HG03175 (cell line): ENCODE measurements around the gene PMPCA.
"Not testable (repeated sequence)": the region's sequence is repeated elsewhere in the genome, so short reads cannot be mapped to it uniquely, and the experiment has no call there.

Experiments used
- ATAC-seq: cut with Tn5 transposase; IDR thresholded peaks from one replicate; pipeline ENCODE4 v1.9.1; 2021; ENCODE audit warnings: mild to moderate bottlenecking, moderate library complexity; ENCODE audit not compliant: unreplicated experiment

Gene PMPCA

DNA sequence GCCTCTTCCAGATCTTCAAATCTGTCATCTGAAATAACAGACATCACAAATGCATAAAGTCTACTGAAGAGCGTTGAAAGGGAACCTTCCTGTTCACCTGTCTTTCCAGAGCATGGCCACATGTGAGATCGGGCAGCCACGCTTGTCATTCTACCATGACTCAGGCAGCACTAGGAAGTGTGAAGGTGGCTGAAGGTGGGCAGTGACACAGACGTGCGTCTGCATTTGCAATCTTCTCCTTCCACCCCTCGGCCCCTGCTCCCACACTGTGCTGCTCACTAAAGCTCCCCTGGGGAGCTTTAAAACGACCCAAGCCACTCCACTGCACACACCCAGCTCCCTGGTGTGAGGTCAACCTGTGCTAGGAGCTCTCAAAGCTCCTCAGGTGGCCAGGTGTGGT lies 2.5 kb upstream of the PMPCA start:
- ATAC-seq: no peak

DNA sequence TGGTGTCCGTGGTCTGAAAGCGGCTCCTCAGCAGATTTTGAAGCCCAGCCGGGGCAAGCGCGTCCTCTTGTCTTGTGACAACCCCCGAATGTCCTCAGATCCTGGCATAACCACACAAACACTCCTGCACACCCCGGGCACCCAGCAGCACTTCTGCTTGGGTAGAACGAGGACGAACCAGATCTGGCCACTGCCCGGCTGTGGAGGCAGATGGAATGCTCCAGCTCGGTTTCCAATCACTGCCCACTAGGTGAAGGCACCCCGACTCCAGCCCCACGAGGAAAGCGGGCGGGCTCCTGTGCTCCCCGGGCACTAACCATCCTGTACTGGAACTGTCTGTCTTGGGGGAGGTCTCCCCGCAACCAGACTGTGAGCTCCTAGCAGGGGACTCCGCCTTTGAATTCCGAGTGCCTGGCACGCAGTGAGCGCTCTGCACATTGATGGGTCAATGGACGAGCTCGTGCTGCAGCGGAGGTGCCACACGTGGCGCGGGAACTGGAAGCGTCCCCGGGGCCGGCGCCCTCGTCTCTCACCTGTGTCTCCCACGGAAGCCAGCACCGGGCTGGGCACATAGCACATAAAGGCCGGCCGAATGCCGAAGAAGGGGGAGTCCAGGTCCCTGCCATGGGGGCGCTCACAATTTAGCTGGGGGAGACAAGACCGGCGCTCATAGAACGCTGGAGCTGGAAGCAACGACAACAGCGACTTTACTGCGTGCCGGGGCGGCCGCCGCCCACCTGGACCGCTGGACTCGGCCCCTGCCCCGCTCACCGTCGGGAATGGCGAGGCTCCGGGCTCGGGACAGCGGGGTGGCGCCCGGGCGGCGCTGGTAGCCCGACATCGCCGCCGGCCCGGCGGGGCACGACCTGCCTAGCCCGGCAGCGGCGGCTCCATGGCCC lies 652 bp upstream of the PMPCA start:
- ATAC-seq: peak; percentile 20

DNA sequence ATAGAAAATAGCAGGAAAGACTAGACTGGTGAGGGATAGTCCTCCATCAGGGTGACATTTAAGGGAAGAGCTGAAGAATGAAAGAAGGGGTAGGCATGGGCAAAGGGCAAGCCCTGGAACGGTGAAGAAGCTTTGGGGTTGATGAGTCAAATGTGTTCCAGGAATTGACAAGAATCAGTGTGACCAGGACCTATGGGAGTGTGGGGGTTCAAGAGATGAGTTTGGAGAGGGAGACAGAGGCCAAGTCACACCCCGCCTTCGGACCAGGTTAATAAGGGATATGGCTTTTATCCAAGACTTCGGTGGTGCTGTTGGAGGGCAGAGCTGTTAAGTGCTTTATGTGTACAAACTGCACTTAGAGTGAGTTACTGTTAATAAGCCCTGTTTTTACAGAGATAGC lies 920 bp downstream of the PMPCA start:
- no peak for ATAC-seq

DNA sequence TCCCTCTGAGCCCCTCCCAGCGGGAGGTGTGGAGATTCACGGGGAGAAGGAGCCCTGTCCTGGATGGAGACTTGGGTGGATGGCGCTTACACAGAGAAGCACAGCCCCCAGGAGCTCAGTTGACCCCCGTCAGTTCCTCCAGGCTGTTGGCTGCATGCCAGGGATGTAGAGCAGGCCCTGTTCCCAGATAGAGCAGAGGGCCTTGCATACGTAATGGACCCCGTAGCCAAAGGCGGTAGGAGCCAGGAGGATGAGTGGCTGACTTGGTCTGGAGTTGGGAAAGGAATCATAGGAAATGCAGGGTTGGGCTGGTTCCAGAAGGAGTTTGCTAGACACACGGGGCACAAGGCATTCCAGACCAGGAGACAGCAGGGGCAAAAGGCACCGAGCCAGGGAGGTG lies 2.5 kb downstream of the PMPCA start:
- ATAC-seq: no peak

DNA sequence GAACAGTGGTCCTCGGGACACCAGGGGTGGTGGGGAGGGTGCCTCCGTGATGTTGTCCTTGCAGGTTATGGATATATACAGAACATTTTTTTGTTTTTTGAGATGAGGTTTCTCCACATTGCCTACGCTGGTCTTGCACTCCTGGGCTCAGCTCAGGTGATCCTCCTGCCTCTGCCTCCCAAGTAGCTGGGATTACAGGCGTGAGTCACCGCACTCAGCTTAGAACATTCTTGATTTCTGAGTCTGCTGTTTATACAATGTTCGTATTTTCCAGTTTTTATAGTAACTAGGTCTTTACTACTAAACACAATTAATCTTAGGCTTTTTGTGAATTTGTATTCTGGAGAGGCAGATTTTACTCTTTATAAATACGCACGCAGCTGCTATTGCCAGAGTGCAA lies 6.0 kb downstream of the PMPCA start:
- ATAC-seq: no peak

DNA sequence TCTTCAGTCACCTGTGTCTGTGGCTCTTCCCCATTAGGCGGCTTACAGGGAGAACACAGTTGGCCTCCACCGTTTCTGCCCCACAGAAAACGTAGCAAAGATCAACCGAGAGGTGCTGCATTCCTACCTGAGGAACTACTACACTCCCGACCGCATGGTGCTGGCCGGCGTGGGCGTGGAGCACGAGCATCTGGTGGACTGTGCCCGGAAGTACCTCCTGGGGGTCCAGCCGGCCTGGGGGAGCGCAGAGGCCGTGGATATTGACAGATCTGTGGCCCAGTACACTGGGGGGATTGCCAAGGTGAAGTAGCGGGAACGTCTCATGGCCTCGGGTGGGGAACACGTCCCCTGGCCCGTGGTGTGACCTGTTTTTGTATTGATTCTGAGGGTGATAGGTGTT lies 6.5 kb downstream of the PMPCA start:
- no peak for ATAC-seq

DNA sequence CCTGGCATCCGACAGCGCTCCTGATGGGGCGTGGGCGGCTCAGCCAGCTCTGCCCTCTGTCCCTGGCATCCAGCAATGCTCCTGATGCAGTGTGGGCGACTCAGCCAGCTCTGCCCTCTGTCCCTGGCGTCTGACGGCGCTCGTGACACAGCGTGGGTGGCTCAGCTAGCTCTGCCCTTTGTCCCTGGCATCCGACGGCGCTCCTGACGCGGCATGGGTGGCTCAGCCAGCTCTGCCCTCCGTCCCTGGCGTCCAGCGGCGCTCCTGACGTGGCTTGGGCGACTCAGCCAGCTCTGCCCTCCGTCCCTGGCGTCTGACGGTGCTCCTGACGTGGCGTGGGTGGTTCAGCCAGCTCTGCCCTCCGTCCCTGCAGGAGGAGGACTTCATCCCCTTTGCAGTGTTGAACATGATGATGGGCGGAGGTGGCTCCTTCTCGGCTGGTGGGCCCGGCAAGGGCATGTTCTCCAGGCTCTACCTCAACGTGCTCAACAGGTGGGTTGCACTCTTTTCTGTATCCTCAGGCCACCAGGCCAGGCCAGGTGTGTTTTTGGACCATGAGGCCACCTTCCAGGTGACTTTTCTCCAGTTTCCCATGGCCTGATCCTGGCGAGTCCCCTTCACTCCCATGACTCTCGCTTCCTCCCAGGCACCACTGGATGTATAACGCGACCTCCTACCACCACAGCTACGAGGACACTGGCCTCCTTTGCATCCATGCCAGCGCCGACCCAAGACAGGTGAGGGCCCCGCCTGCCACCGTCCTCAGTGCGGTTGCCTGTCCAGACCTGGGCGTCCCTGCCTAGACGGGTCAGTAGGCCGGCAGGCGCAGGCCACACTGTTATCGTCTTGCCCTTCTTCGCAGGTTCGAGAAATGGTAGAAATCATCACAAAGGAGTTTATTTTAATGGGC lies 8.0 kb downstream of the PMPCA start:
- ATAC-seq: no peak

DNA sequence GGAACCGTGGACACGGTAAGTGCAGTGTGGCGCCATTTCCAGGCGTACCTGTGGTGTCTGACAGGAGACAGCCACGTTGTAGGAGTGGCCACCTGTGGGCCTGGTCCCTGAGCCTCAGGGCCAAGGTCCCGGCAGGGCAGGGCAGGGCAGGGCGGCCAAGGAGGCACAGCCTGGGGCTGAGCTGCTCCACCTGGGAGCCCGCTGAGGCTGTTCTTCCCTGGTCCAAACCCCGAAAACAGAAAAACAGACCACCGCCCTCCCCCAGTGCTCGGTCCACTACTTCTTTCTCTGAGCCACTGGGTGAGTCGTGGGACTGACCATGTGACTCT lies 8.6 kb downstream of the PMPCA start:
- ATAC-seq: no peak

DNA sequence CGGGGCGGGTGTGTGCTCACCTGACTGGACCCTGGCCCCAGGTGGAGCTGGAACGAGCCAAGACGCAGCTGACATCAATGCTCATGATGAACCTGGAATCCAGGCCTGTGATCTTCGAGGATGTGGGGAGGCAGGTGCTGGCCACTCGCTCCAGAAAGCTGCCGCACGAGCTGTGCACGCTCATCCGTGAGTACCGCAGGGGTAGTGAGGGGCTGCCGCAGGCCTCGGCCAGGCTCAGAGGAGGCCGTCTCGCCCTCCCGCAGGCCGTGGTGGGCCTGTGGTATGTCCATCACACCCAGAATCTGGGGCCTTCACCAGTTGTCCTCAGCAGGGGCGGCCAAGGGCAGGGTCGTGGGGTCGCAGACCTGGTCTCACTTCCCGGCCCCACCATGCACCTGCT lies 11.3 kb downstream of the PMPCA start:
- no peak for ATAC-seq

DNA sequence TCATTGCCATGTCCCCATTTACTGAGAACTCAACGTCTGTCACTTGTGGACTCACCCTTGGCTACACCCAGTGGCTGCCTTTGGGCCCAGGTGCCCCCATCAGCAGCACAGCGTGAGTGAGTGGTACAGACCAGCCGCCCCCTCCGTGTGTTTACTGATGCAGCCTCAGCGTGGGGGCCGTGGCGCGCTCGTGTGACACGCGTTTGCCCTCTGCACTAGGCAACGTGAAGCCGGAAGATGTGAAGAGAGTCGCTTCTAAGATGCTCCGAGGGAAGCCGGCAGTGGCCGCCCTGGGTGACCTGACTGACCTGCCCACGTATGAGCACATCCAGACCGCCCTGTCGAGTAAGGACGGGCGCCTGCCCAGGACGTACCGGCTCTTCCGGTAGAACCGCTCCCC lies 12.4 kb downstream of the PMPCA start:
- no peak for ATAC-seq

DNA sequence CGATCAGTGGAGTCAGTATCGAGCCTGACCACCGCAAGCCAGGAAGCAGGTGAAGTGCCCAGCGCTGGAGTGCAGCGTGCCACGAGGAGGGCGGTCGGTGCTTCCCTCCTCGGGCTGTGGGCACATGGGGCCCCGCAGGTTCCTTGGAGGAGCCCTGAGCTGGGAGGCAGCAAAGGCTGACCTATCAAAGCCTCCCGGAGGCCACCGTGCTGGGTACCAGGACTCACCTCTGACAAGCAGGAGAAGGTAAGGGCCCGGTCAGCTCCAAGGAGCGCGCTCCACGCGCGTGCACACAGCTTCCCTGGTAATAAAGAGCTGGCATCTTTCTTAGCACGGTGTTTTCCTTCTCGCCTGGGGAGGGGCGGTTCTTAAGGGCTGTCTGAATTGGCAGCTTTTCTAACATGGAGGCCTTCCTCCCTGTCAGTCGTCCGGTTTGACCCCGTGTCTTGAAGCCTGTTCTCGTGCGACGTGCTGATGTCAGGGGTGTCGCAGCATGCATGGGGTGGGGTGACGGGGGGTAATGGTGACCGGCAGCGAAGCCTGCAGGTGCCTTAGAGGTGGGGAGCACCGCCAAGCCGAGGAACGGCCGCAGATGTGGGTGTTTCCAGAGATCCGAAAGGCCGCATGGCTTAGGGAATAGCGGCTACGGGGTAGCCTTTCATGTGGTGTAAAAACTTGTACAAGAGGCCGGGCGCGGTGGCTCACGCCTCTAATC lies 13.1 kb downstream of the PMPCA start:
- no peak for ATAC-seq

DNA sequence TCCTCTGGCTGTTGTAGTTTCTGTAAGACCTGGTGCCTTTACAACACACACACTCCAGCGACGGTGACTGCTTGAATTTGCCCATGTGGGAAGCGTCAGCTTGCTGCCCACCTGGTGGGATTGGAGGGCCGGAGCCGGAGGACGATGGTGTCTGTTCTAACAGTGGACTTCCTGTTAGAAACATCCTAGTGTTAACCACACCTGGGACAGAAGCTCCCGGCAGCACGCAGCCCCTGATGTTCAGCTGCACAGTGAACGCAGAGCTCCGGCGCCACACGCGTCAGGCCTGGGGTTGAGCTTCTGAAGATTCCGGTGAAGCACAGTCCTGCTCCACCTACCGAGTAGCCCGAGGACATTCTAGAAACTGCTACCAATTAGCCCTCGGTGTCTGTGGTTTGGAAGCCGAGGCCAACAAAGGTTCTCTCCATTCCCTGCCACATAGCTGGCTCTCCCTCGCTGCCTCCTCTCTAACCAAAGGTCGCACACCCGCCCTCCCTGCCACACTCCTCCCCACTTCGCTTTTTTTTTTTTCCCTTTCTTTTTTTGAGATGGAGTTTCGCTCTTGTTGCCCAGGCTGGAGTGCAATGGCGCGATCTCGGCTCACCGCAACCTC lies 14.4 kb downstream of the PMPCA start:
- no peak for ATAC-seq

DNA sequence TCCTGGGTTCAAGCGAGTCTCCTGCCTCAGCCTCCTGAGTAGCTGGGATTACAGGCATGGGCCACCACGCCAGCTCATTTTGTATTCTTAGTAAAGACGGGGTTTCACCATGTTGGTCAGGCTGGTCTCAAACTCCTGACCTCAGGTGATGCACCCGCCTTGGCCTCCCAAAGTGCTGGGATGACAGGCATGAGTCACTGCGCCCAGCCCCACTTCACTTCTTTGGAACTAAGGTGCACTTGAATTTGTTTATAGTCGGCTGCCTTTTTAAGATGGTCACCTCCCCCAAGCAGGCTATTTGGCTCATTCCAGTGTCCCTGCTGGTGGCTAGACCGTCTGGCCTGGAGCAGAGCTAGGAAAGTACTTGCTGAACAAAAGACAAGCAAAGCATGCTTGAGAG lies 14.9 kb downstream of the PMPCA start:
- not testable (repeated sequence) for ATAC-seq

DNA sequence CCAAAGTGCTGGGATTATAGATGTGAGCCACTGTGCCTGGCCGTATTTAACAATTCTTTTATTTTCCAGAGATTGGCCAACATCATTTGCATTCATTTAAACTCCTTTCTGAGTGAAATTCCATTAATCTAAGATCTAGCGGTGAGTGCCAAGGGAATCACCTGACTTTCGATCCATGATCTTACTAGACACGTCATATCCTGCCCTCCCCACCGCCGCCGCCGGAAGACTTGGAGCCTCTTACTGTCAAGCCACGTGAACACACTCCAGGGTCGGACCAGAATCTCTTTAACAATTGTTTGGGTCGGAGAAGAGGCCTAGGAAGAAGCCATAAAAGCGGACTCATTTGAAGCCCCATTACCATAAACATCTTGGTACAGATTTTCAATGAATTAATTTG lies 16.3 kb downstream of the PMPCA start:
- ATAC-seq: no peak

DNA sequence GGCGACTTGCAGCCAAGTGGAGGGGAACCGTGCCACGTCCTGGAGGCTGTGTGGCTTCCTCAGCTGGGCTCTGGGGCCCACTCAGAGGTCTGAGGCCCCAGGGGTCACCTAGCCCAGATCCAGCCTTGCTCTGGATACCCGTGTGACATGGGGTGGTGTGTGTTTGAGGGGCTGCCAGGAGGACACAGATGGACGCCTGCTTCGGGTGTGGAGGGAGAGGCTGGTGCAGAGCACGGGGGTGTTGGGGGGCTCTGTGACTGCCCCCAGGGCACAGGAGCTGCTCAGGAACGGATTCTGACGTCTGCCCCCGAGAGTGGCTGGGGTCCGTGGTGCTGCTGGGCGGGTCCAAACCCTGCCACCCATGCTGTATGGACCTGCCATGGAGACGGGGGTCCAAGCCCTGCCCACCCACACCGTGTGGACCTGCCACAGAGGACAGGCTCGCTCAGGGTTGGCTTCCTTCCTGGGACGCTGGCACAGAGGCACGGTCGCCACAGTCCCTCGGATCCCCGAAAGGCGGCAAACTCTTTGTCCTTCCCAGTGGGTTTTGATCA lies 18.7 kb downstream of the PMPCA start:
- no peak for ATAC-seq

DNA sequence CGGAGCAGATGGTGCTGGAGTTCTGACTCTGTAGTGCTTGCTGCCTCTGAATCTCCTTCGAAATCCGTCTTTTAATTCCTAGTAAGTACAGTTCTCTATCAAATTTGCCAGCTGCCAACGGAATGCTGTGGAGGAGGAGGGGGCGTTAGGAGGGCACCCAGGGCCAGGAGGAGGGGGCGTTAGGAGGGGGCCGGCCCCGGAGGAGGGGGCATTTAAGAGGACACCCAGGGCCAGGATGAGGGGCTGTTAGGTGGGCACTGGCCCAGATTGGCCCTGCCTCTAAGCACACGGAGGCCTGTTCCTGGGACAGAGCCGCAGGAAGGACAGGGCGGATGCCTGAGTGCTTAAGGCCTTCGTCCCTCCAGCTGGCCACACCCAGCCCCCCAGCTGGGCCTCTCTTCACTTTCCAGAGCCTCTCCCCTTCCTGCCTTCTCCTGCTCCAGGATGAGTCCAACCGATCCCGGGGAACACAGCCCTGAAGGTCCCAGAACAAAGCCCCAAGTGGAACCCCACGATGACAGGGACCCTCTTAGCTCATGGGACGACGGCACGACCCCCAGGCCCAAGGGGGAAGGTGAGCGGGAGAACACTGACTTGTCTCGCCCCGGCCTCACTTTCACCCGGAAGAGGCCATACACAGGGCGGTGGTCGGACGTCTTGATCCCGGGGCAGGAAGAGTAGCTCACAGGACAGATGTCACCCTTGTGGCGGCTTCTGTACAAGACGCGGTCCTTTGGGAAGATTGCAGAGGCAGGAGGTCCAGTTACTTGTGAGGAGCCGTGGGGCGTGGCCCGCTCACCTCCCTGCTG lies 19.4 kb downstream of the PMPCA start:
- no peak for ATAC-seq

DNA sequence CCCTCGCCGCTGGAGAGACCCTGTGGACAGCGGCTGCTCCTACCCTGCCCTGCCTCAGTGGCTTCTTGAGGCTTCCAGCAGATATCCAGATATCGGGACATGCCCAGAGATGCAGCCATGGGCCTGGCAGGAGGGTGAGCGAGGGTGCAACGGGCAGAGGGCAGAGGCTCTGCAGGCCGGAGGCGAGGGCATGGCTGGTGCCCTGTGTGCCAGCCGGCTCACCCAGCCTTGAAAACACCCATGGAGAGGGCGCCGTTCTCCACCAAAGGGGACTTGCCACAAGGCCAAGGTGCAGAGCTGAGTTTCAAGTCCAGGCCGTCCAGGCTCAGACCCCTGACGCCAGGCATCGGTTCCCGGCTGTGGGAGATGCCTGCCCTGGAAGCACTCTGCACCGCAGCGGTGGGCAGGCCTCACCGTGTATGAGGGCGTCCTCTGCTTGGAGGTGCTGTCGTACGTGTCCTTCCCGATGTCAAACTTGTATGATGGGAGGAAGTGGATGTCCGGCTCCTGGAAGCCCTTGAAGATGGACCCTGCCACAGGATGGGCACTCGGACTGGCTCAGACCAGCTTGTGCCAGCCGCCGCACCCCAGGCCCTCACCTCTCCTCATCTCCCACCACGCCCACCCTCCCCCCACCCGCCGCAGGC lies 20.3 kb downstream of the PMPCA start:
- ATAC-seq: no peak

DNA sequence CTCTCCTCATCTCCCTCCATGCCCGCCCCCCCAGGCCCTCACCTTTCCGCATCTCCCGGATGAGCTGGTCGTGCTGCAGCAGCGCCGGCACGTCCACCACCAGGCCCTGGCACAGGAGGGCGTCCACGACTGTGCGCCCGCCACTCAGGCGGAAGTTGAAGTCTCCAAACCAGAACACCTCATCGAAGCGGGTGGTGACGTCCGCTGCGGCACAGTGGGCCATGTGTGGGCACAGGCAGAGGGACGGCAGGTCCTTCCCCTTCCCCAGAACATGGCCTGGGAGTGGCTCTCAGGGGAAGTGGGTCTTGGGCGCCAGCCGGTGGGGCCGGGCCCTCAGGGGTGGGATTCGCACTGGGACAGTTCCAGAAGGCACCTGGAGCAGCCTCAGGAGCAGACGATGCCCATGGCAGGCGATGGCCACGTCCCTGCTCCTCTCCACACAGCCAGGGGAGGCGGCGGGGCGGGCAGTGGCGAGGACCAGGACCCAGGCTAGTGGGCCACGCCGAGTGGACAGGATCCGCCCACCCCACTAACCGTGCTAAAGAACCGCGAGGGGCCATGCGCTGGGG lies 21.4 kb downstream of the PMPCA start:
- no peak for ATAC-seq

DNA sequence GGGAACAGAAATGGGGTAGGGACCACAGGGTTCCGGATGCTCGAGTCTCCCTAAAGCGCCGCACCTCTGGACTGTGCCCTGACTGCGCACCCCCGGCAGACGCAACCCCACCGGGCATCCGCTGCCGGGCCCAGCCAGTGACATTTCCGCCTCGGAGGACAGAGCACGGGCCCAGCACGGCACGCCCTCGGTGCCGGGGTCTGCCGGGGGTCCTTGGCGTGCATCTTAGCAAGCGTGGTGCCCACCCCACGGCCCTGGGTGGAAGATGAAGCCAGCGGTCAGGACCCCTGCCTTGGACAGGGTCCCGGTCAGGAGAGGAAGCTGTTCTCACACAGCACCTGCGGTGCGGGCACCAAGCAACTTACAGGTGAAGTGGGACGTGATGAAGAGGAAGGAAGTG lies 22.1 kb downstream of the PMPCA start:
- no peak for ATAC-seq
